GM12892 (cell line): Measurements from ENCODE around the gene SCN9A.

ENCODE experiments used
- POLR2A ChIP-seq: IDR thresholded peaks from 2 replicates; pipeline ENCODE4 v1.6.1; 2011; ENCODE audit warnings: low read depth, low read length, control low read depth
- POLR2AphosphoS5 ChIP-seq: IDR thresholded peaks from 2 replicates; pipeline ENCODE4 v1.6.1; 2011; ENCODE audit warnings: low read depth, low read length, control low read depth

DNA sequence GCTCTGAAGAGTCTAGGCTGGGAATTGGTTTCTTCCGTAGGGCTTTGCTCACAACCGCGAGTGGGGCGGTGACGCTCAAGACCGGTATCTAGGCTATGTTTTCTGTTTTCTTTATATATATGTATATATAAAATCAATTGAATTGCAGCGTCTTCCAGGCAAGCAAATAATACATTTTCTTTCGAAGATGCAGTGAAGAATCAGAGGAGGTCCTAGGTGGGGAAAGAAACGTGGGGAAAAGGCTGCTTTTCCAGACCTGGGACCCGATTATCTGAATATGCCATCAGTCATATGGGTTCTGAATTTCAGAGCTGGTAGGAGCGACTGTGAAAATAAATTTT is 714 bp upstream of the SCN9A start:
- TF ChIP-seq POLR2AphosphoS5 (no peak), POLR2A (no peak)
